A549 treated with RU486 at 1 μM for 4 hours (cell line): Measurements from ENCODE around the gene CHSY3. TPM values are rescaled to one million over a fixed set of nuclear protein-coding genes. Genes with fewer than 3 reads are reported as not detected.

Experiments used
- total RNA-seq: library from RNA; stranded (reverse); fragments of 200-300 nt; extraction: Qiagen RNA extraction; gene quantifications from 5 replicates; pipeline ENCODE4 v1.2.3, GENCODE V29; 2022; ENCODE audit warnings: low read depth

Gene CHSY3
- total RNA-seq, result 0.08 to 0.13 TPM (median 0.09 TPM) in 5 replicates

DNA sequence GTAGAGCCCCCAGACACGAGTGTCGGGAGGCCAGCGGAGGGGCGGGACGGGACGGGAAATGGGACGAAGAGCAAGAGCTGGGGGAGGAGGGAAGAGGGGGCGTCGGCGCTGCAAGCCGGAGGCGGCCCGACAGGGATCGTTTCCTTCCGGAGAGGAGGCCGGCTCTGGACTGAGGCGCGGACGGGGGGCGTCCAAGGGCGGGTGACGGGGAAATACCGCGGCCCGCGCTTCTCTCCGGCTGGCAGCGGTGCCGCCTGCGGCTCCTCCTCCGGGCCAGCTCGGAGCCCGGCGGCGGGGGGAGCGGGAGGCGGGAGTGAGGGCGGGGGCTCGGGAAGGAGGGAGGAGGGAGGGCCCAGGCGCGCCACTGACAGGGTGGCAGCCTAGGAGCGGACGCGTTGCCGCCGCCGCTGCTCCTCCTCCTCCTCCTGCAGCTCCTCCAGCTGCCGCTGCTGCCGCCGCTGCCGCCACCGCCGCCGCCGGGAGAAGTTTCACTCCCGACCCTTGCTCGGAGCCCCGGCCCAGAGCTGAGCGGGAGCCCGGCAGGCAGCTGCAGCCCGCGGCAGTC is at the start of gene CHSY3:
Gene CHSY3, plus strand, starts transcription at position 364 of the 565 bp plus-strand sequence.

Other genes with a start within 250 kb of the CHSY3 start
- not detected in 5 replicates for gene MINAR2, start 156.4 kb upstream of the CHSY3 start, total RNA-seq